Skin epidermis (tissue), 12 donors: ENCODE results near the gene ERVK3-1.
A peak's percentile ranks its signal among the peaks of the same experiment; 100 is the strongest.
"Not testable (repeated sequence)": the region's sequence is repeated elsewhere in the genome, so short reads cannot be mapped to it uniquely, and the experiment has no call there.

ENCODE experiments used
- H3K27ac ChIP-seq, 21 experiments: fragments of 200-600 bp; sonication (generic) in 11 of 21; one replicate each; pipeline ENCODE4 v1.5.0; 2020; ENCODE audit warnings: mild to moderate bottlenecking in 3 of 21, inconsistent platforms in 2 of 21, moderate library complexity in 2 of 21
- H3K4me3 ChIP-seq, 7 experiments: fragments of 200-600 bp; sonication (generic) in 2 of 7; one replicate each; pipeline ENCODE4 v1.5.0; 2020; ENCODE audit warnings: inconsistent platforms in 2 of 7, mild to moderate bottlenecking in 2 of 7, moderate library complexity in 1 of 7

The ERVK3-1 gene

DNA sequence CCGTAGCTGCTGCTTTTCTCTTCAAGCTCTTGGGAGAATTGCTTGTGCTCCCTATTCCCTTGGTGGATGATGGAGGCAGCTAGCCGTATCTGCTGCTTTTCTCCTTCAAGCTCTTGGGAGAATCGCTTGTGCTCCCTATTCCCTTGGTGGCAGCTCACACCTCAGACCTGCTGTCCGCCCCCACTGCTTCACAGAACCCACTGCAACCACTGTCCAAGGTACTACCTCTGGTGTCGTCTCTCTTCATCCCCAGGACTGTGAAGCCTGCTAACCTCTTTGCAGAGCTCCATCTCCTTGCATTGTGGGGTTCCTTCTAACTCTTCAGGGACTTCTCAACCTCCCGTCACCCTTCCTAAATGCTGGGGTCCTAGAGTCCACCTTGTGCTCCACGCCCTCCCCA is 4.6 kb upstream of the ERVK3-1 start:
- no peak overlapping the region for H3K4me3 ChIP-seq

DNA sequence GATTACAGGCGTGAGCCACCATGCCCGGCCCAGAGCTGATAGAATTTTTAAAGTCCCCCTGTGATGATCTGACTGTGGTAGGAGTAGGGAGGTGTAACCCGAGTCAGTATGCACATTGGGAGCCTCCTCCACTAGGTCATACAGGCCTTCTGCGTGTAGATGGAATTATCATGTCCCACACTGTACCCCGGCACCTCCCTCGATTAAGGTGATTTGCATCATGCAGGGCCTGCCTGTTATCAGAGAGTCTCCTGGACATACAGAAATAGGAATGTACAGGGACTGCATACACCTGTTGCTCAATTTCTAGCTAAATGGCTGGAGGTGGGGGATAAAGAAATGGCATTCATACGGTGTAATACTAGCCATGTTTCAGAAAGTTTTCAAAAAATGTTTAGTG is 922 bp upstream of the ERVK3-1 start:
- peak overlapping the region in 9 of 21 experiments; percentile 13 to 96 (median 91) for H3K27ac ChIP-seq
- peak overlapping the region in 1 of 7 experiments; percentile 91 for H3K4me3 ChIP-seq

More for the DNA sequence above, 4.6 kb upstream of the ERVK3-1 start:
- H3K27ac ChIP-seq: no peak overlapping the region

DNA sequence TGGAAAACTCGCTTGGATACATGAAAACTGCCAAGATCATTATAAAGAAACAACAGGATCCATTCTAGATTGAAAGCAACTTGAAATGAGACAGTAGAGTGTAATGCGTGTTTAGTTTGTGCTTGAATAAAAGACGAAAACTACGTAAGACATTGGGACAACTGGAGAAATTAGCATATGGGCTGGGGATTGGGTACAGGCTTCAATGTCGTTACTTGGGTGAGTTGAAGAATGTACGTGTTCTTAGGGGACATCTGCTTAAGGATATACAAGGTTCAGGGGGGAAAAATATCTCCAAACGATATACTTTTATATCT is 471 bp upstream of the ERVK3-1 start:
- H3K27ac ChIP-seq: peak overlapping the region in 19 of 21 experiments; percentile 13 to 96 (median 84)

DNA sequence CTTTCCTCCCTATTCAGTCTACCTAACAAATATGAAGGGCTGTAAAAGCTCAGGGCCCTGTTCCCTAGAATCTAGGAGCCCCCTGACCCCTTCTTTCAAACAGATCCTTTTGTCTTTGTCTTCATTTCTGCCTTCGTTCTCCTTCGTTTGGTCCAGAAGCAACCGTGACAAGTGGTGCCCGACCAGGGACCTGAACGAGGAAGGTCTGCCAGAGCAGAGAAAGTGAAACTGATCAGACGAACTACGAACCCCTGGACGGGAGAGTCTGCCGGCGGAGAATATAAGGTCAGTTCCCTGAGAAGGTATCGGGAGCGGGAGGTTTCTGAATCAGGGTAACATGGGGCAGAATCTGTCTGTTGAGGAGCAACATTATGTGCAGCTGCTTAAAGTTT is 751 bp downstream of the ERVK3-1 start:
- H3K27ac ChIP-seq: peak overlapping the region in 20 of 21 experiments; percentile 13 to 96 (median 88)
- H3K4me3 ChIP-seq: peak overlapping the region; percentile 50 to 91 (median 80)

More for the DNA sequence above, 471 bp upstream of the ERVK3-1 start:
- H3K4me3 ChIP-seq: peak overlapping the region; percentile 50 to 91 (median 80)

DNA sequence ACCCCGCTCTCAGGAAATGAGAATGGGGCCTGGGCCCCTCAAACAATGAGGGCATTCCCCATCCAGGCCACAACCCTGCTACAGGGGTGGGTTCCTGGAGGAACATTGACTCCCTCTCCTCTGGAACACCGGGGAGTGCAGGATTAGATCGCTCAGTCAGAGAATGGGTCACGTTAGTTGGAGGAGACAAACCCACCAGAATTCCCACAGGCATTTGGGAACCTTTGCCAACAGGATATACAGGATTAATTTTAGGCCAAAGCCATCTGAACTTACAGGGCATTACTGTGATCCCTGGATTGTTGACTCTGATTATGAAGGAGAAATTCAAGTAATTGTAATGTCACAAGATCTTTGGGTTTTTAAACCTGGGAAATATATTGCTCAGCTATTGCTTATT is 2.6 kb downstream of the ERVK3-1 start:
- H3K27ac ChIP-seq: no peak overlapping the region
- no peak overlapping the region for H3K4me3 ChIP-seq

DNA sequence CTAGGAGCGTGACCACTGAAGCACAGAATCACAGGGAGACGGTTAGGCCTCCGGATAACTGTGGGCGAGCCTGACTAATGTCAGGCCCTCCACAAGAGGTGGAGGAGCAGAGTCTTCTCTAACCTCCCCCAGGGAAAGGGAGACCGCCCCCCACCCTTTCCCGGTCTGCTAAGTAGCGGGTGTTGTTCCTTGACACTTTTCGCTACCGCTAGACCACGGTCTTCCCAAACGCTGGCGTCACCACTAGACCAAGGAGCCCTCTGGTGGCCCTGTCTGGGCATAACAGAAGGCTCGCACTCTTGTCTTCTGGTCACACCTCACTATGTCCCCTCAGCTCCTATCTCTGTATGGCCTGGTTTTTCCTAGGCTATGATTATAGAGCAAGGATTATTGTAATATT is 5.5 kb downstream of the ERVK3-1 start:
- not testable (repeated sequence) for H3K27ac ChIP-seq, H3K4me3 ChIP-seq

DNA sequence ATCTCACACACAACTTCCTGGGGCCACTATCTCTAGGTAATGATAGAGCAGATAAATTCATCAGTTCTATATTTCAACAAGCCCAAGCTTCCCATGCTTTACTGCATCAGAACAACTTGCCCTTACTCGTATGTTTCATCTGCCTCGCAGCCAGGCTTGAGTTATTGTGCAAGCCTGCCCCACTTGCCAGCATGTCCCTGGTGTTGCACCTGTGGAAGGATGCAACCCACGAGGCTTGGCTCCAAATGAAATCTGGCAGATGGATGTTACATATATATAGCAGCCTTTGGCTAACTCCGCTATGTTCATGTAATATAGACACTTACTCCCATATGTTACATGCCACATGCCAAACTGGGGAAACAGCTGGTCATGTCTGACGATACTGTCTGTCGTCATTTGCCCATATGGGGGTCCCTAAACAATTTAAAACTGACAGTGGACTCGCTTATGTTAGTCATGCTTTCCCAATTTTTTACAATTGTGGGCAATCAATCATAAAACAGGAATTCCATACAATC is 6.2 kb downstream of the ERVK3-1 start:
- H3K4me3 ChIP-seq: no peak overlapping the region
- H3K27ac ChIP-seq: no peak overlapping the region

DNA sequence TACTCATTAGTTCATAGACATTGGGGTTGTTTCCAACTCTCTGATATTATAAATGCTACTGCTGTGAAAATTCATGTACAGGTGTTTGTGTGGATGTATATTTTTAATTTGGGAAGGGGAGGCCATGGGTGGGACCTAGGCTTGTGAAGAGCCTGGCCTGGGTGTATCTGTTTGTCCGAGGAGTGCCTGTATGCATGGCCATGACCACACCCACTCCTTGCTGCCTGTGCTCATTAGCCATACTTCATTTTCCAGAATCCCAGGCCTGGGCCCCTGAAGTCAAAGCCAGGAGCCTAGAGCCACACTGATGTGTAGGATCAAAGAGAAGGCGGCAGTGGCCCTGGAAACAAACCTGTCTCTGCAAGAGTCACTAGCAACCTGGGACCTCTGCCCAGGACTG is 10.4 kb downstream of the ERVK3-1 start:
- Histone ChIP-seq H3K4me3 (no peak overlapping the region), H3K27ac (no peak overlapping the region)

DNA sequence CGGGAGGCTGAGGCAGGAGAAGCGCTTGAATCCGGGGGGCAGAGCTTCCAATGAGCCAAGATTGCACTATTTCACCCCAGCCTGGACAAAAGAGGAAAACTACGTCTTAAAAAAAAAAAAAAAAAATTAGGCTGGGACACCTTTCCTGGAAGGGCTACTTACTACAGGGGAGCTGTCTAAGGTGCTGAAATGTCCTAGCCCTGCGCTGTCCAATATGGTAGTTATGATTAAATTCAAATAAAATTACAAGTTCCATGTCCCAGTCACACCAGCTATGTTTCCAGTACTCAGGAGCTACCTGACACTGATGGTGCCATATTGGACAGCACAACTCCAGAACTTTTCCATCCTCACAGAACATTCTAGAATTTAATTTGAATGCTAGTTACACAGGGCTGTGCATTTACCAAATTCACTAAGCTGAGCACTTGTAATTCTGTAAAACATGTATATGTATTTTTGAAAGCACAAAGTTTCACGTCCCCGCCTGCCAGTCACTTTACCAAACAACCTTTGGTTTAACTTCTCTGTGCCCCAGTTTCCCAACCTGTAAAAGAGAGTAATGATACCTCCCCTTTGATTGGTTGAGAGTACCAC is 12.4 kb downstream of the ERVK3-1 start:
- Histone ChIP-seq H3K4me3 (no peak overlapping the region), H3K27ac (no peak overlapping the region)

DNA sequence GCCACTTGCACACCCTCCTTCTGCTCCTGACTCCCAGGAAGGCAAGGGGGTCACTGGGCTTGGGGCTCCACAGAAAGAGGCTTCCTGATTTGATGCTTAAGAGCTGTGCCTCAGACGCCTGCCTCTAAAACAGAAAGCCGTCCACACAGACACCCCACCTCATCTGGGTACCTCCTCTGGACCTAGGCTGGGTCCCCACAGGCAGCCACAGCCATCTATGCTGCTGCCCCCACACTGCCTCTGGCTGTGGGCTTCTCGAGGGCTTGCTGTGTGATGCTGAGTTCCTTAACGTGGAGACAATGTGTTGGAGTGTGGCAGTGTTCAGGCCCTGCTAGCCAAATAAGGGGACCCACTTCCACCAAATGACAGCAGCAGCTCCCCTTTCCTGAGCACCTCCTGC is 13.1 kb downstream of the ERVK3-1 start:
- Histone ChIP-seq H3K27ac (no peak overlapping the region), H3K4me3 (no peak overlapping the region)

DNA sequence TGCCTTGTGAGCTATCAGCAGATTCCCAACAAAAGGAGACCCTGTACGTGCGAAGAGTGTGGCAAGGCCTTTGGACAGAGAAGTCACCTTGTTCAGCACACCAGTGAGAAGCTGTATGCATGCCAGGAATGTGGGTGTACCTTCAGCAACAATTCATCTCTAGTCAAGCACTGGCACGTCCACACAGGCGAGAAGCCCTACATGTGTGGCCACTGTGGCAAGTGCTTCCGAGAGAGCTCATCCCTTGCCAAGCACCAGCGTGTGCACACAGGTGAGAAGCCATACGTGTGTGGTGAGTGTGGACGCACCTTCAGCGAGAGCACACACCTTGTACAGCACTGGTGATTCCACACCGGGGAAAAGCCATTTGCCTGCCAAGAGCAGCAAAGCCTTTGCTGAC is 14.1 kb downstream of the ERVK3-1 start:
- no peak overlapping the region for H3K4me3 ChIP-seq
- peak overlapping the region in 3 of 21 experiments; percentile 23 to 42 (median 26) for H3K27ac ChIP-seq

DNA sequence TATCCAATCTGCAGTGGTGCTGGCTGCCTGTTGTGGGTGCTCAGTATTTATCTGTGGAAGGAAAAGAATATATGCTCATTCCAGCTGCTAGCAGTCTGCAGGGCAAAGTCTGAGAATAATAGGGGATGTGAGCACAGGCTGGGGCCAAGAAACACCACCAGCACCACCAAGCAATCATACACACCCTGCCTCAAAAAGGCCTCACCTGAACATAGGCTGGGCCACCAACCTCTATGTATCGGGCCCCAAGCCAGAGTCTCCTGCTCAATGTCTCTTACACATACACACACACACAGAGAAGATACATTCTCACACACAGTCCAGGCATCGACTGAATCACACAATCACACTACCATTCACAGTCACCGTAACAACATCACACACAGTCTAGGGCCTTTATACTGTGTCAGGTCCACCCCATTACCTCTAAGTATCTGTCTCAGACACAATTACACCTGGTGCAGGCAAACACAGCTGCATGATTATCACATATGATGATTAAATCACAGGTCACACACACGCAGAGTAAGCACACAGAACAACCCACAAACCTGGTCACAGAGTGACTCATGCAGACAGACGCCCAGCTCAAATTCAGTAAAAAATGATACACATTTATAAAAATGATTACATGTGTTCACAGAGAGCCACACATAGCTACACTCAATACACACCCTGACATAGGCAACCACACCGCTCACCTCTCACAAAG is 20.3 kb downstream of the ERVK3-1 start:
- peak overlapping the region in 3 of 7 experiments; percentile 77 to 84 (median 77) for H3K4me3 ChIP-seq

DNA sequence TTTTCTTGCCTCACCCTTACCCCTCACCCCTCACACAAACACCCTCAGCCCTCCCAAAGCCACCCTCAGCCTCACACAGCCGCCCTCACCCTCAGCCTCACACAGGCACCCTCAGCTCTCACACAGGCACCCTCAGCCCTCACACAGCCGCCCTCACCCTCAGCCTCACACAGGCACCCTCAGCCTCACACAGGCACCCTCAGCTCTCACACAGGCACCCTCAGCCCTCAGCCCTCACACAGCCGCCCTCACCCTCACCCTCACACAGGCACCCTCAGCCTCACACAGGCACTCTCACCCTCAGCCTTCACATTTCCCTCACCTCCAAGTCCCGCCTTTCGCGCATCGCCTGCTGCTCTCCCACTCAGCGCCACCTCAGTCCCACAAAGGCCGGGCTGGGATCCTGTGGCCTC is 21.3 kb downstream of the ERVK3-1 start:
- Histone ChIP-seq H3K27ac (peak overlapping the region in 20 of 21 experiments; percentile 76 to 94 (median 87)), H3K4me3 (peak overlapping the region; percentile 67 to 84 (median 77))

More for the DNA sequence above, 20.3 kb downstream of the ERVK3-1 start:
- H3K27ac ChIP-seq: peak overlapping the region in 9 of 21 experiments; percentile 76 to 90 (median 88)

DNA sequence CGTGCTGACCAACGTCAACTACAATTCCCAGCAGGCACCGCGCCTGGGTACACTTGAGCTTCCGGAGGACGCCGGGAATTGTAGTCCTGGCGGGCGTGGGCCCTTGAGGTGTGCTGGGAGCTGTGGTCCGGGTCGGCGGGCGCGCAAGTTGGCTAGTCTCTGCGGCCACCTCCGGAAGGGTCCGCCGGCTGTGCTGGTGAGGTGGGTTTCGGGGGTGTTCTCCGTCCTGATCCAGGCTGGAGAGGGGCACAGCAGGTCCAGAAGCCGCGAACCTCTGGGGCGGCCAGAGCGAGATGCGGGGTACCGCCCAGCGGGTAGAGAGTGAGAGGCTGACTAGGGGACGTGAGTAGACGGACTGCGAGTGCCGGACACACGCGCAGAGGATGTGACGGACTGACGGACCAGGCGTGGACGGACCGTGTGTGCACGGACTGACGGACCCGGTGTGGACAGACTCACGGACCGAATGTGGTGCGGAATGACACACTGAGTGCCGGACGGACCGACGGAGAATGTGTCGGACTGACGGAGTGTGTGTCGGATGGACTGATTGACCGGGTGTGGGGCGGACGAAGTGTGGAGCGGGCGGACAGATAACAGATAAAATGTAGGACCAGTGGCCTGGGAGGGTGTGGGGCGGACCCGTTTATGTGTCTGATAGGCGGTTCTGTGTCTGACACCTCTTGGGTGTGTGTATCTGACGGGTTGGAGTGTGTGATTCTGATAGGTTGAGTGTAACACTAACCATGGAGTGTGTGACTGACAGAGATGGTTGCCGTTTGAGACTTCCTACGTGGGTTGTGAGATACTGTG is 21.9 kb downstream of the ERVK3-1 start, which contains the start of gene ZSCAN22:
ZSCAN22 (plus strand) TSS at position 81 of the 813 bp plus-strand sequence. CDS start 7,809 bp downstream, outside the sequence.
- H3K27ac ChIP-seq: peak within 1 kb of the TSS; percentile 73 to 94 (median 87)
- H3K4me3 ChIP-seq: peak within 1 kb of the TSS; percentile 67 to 84 (median 77)

DNA sequence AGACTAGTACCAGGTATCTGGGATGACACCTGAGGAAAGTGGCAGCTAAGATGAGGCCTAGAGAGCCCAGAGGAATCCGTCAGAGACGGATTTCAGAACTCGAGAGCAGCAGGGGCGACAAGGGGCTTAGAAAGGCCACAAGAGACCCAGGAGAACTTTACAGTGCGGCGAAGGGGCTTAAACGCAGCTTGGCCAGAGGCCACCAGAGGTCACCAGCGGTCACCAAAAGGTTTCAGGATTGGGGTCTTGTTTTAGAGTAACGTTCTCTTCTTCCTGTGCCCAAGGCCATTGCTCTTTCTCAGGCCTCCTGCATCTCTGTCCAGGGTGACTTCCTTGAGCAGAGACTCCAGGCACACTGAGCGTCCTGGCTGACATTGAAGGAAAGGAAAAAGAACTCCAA is 23.8 kb downstream of the ERVK3-1 start:
- H3K4me3 ChIP-seq: no peak overlapping the region
- no peak overlapping the region for H3K27ac ChIP-seq

DNA sequence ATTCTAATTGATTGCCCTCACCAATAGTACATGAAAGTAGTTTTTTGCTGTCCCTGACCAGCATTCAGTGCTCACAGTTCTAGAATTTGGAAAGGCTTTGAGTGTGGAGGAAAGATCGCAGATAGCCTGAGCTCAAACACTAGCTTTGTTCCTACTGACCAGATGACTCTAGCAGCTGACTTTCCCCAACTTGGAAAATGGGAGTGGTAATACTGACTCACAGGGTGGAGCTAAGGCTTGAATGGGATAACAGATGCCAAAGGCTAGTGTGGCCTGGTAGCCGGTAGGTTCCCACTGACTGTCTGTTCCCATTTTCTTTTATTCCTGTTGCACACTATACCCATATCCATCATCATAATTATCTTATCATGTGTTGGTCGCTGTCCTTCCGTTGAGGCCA is 25.3 kb downstream of the ERVK3-1 start:
- H3K27ac ChIP-seq: peak overlapping the region in 2 of 21 experiments; percentile 22 to 58
- H3K4me3 ChIP-seq: no peak overlapping the region

DNA sequence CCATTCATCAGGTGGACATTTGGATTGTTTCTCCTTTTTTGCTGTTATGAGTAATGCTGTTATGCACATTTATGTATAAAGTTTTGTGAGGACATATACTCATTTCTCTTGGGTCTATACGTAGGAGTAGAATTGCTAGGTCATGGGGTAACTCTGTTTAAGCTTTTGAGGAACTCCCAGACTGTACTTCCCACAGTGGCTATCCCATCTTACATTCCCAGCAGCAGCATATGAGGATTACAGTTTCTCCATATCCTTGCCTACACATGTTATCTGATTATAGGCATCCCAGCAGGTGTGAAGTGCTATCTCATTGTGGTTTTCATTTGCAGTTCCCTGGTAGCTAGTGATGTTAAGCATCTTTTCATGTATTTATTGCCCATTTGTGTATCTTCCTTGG is 27.5 kb downstream of the ERVK3-1 start:
- Histone ChIP-seq H3K4me3 (no peak overlapping the region), H3K27ac (no peak overlapping the region)

DNA sequence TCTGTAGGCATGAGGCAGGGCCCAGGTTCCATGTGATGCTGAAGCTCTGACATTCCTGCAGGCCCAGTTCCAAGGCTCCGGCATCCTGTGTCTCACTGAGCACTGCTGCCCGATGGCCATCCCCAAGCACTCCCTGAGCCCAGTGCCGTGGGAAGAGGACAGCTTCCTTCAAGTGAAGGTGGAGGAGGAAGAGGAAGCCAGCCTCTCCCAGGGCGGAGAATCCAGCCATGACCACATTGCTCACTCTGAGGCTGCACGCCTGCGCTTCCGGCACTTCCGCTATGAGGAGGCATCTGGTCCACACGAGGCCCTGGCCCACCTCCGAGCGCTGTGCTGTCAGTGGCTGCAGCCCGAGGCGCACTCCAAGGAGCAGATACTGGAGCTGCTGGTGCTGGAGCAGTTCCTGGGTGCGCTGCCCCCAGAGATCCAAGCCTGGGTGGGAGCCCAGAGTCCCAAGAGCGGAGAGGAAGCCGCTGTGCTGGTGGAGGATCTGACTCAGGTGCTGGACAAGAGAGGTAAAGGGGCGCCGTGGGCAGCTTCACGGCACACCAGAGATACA is 29.6 kb downstream of the ERVK3-1 start:
- Histone ChIP-seq H3K27ac (no peak overlapping the region), H3K4me3 (no peak overlapping the region)

DNA sequence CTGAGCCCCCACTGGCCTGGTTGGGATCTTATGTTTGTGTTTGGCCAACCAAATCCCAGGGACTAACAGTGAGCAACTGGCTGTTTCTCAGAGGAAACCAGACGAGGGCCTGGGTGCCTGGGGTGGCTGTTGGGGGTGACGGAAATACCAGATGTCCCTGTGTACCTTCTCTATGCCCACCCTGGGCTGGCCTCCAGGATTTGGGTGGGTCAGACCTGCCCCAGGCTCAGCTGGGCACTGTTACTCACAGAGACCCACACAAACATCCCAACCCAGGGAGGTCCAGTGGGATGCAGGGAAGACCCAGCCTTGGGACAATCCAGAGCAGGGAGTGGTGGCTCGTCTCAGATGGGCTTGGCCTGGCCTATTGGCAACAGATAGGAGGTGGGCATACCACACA is 30.5 kb downstream of the ERVK3-1 start:
- Histone ChIP-seq H3K27ac (no peak overlapping the region), H3K4me3 (no peak overlapping the region)

DNA sequence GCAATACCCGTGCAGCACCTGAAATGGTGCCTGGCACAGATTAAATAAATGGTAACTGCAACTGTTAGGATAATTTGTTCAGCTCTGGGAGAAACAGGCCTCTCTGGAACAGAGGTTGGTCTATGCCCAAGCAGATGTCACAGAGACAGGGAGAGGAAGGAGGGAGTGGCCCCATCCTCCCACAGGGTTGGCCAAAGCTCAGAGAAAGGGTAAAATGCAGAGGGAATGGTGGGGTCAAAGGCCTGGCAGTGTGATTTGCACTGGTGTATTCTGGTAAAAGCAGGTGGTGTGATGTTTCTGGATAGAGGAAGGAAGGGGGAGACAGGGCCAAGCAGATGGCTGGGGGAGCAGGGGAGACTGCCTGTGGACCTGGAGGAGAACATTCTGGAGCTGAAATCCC is 31.0 kb downstream of the ERVK3-1 start:
- no peak overlapping the region for H3K4me3 ChIP-seq
- H3K27ac ChIP-seq: no peak overlapping the region
